ENCODE results near the gene ANKRD29.
"Not testable (repeated sequence)": the region's sequence is repeated elsewhere in the genome, so short reads cannot be mapped to it uniquely, and the experiment has no call there.

Gene ANKRD29

GRCh38 chr18:23616258-23616657 is 46.5 kb downstream of the ANKRD29 start:
- DNase-seq (ENCODE audit: low spot score) = no peak

- DNase-seq (ENCODE audit: low spot score) = no peak
These were observed 47.8 kb downstream of the ANKRD29 start for GRCh38 chr18:23614891-23615290.

- DNase-seq (ENCODE audit: low spot score) = no peak
These were observed 48.3 kb downstream of the ANKRD29 start for GRCh38 chr18:23614413-23614812.

GRCh38 chr18:23613091-23613475 is 49.6 kb downstream of the ANKRD29 start:
- DNase-seq (ENCODE audit: low spot score) = not testable (repeated sequence)

GRCh38 chr18:23612434-23613090 is 50.1 kb downstream of the ANKRD29 start:
- no peak for DNase-seq (ENCODE audit: low spot score)

GRCh38 chr18:23609390-23610023 is 53.2 kb downstream of the ANKRD29 start:
- DNase-seq (ENCODE audit: low spot score) = no peak

- no peak for DNase-seq (ENCODE audit: low spot score)
These were observed 54.5 kb downstream of the ANKRD29 start for GRCh38 chr18:23608211-23608610.

GRCh38 chr18:23605941-23606340 is 56.8 kb downstream of the ANKRD29 start:
- DNase-seq (ENCODE audit: low spot score) = no peak

GRCh38 chr18:23599809-23600208 is 62.9 kb downstream of the ANKRD29 start:
- DNase-seq (ENCODE audit: low spot score) = no peak

- no peak for DNase-seq (ENCODE audit: low spot score)
These were observed 66.5 kb downstream of the ANKRD29 start for GRCh38 chr18:23596183-23596582.

- DNase-seq (ENCODE audit: low spot score) = no peak
These were observed 67.1 kb downstream of the ANKRD29 start for GRCh38 chr18:23595591-23595990.

- no peak for DNase-seq (ENCODE audit: low spot score)
These were observed 69.0 kb downstream of the ANKRD29 start for GRCh38 chr18:23593720-23594119.

GRCh38 chr18:23592911-23593310 is 69.8 kb downstream of the ANKRD29 start:
- DNase-seq (ENCODE audit: low spot score) = no peak

GRCh38 chr18:23591011-23591410 is 71.7 kb downstream of the ANKRD29 start:
- no peak for DNase-seq (ENCODE audit: low spot score)

GRCh38 chr18:23588836-23589560 is 73.7 kb downstream of the ANKRD29 start:
- DNase-seq (ENCODE audit: low spot score) = no peak

GRCh38 chr18:23587220-23587642 is 75.5 kb downstream of the ANKRD29 start:
- DNase-seq (ENCODE audit: low spot score) = no peak

GRCh38 chr18:23586249-23587196 is 76.2 kb downstream of the ANKRD29 start, which contains the start of gene NPC1:
TSS of gene NPC1 (minus strand) at chr18:23586506. CDS start at chr18:23586343, 163 bp downstream.
- DNase-seq (ENCODE audit: low spot score) = peak; percentile 91

GRCh38 chr18:23585897-23586248 is 76.8 kb downstream of the ANKRD29 start:
- DNase-seq (ENCODE audit: low spot score) = peak; percentile 9

- DNase-seq (ENCODE audit: low spot score) = peak; percentile 21
These were observed 77.5 kb downstream of the ANKRD29 start for GRCh38 chr18:23585007-23585871.

GRCh38 chr18:23584019-23584983 is 78.4 kb downstream of the ANKRD29 start:
- no peak for DNase-seq (ENCODE audit: low spot score)

Data from germinal center (tissue), 1 donor.